K562 (cell line): ENCODE measurements around the gene MFNG. TPM values are rescaled to one million over a fixed set of nuclear protein-coding genes. Genes with fewer than 3 reads are reported as not detected.

Source experiments
- ATAC-seq: fragments of 200-7000 bp; cut with Tn5 transposase; 3 replicates; pipeline ENCODE4 v1.9.1; 2020; ENCODE audit warnings: moderate library complexity
- BruUV-seq: library from RNA; stranded (reverse); fragments of 400-500 nt; replicated peaks from 2 replicates; lab custom pipeline; 2021; lab: Mats Ljungman, UMichigan
- CTCF ChIA-PET: fragments of 300-600 bp; formaldehyde crosslinking; extraction: SDS; loops from one replicate; lab custom pipeline; 2021; ENCODE audit warnings: low intra/inter-chr PET ratio; lab: Yijun Ruan, JAX
- POLR2A ChIA-PET: fragments of 300-600, 350-650 bp; sonication (Branson Sonifier 250); formaldehyde crosslinking; extraction: SDS; loops from one replicate; lab custom pipeline; 2021; ENCODE audit warnings: antibody characterized with exemption, inconsistent platforms; lab: Yijun Ruan, JAX
- DNase-seq, 4 experiments: peaks; one replicate each; pipeline versions ENCODE4 v3.0.0 to v3.0.0-alpha.2; 2011 to 2018; ENCODE audit warnings: low spot score in 3 of 4, mixed read lengths in 3 of 4; ENCODE audit errors: extremely low read depth in 1 of 4
- FAIRE-seq: peaks from 2 replicates; lab custom pipeline; 2011; peaks lifted over from hg19 to GRCh38; lab: Jason Lieb, UNC
- H2AFZ ChIP-seq: 2 replicates; pipeline ENCODE4 v1.6.0; 2011; ENCODE audit warnings: low read depth, low read length, control low read depth, inconsistent platforms
- H3K27ac ChIP-seq: fragments of 200-600 bp; 3 replicates; pipeline ENCODE4 v1.8.0; 2011; ENCODE audit warnings: low read depth, mild to moderate bottlenecking, control low read depth, inconsistent platforms, low read length, moderate library complexity, mixed read lengths; ENCODE audit errors: extremely low read depth
- H3K27me3 ChIP-seq, 2 experiments: fragments of 300-600 bp in 1 of 2; 2 replicates in 1 of 2; 3 replicates in 1 of 2; pipeline versions ENCODE4 v1.6.0 to v1.8.0; 2011; ENCODE audit warnings: inconsistent platforms in 2 of 2, low read length in 2 of 2, mild to moderate bottlenecking in 1 of 2, mixed read lengths in 1 of 2, moderate library complexity in 1 of 2; ENCODE audit not compliant: control insufficient read depth in 2 of 2, insufficient read depth in 2 of 2
- H3K36me3 ChIP-seq: fragments of 300-600 bp; 3 replicates; pipeline ENCODE4 v1.8.0; 2011; ENCODE audit warnings: mild to moderate bottlenecking, low read length, inconsistent platforms; ENCODE audit not compliant: control insufficient read depth, insufficient read depth
- H3K4me1 ChIP-seq, 2 experiments: fragments of 200-600 bp in 1 of 2; replicated peaks in 1 of 2; 2 replicates in 1 of 2; 3 replicates in 1 of 2; pipeline versions ENCODE4 v1.5.1 to v1.8.0; 2011; ENCODE audit warnings: inconsistent platforms in 2 of 2, low read length in 2 of 2, mild to moderate bottlenecking in 1 of 2, mixed read lengths in 1 of 2, moderate library complexity in 1 of 2; ENCODE audit not compliant: control insufficient read depth in 2 of 2, insufficient read depth in 2 of 2
- H3K4me2 ChIP-seq: 2 replicates; pipeline ENCODE4 v1.6.1; 2011; ENCODE audit warnings: low read length, control low read depth, inconsistent platforms, mixed read lengths; ENCODE audit not compliant: insufficient read depth
- H3K4me3 ChIP-seq: fragments of 200-600 bp; sonication (generic), shearing (Covaris generic); 2 replicates; pipeline ENCODE4 v1.5.1; 2016; ENCODE audit warnings: control low read depth, inconsistent platforms
- H3K79me2 ChIP-seq: fragments of 200-600 bp; 3 replicates; pipeline ENCODE4 v1.8.0; 2011; ENCODE audit warnings: low read length, inconsistent platforms; ENCODE audit not compliant: control insufficient read depth, insufficient read depth
- H3K9ac ChIP-seq, 2 experiments: 2 replicates each; pipeline versions ENCODE4 v1.6.0 to v1.6.1; 2011; ENCODE audit warnings: low read depth in 2 of 2, low read length in 2 of 2, control low read depth in 1 of 2, inconsistent platforms in 1 of 2, mild to moderate bottlenecking in 1 of 2, mixed read lengths in 1 of 2; ENCODE audit not compliant: insufficient read depth in 1 of 2
- H3K9me1 ChIP-seq: one replicate; pipeline ENCODE4 v1.6.0; 2011; ENCODE audit warnings: inconsistent platforms, mild to moderate bottlenecking, low read length, moderate library complexity; ENCODE audit not compliant: control insufficient read depth, insufficient read depth
- H3K9me3 ChIP-seq: replicated peaks from 2 replicates; pipeline ENCODE4 v1.5.1; 2011; ENCODE audit warnings: low read depth, low read length, inconsistent platforms; ENCODE audit not compliant: control insufficient read depth, insufficient read depth
- H4K20me1 ChIP-seq: replicated peaks from 2 replicates; pipeline ENCODE4 v1.6.1; 2011; ENCODE audit warnings: low read length, inconsistent platforms, mixed read lengths; ENCODE audit not compliant: control insufficient read depth, insufficient read depth
- EHMT2 ChIP-seq: fragments of 450-650 bp; IDR thresholded peaks from 2 replicates; pipeline ENCODE4 v1.6.1; 2018; ENCODE audit warnings: antibody characterized with exemption
- FOXA1 ChIP-seq: fragments of 450-650 bp; IDR thresholded peaks from 2 replicates; pipeline ENCODE4 v1.6.1; 2016; ENCODE audit warnings: mild to moderate bottlenecking, borderline replicate concordance
- NBN ChIP-seq: fragments of 450-650 bp; IDR thresholded peaks from 2 replicates; pipeline ENCODE4 v1.6.1; 2016; ENCODE audit warnings: low read depth, mild to moderate bottlenecking
- SLC30A9 ChIP-seq: fragments of 250-450 bp; sonication (Bioruptor Pico); IDR thresholded peaks from 2 replicates; pipeline ENCODE4 v1.8.0; 2022; ENCODE audit warnings: mild to moderate bottlenecking, moderate library complexity
- TFAP4 ChIP-seq: sonication (generic); formaldehyde crosslinking; IDR thresholded peaks from 2 replicates; pipeline ENCODE4 v1.8.0; 2022; ENCODE audit warnings: missing genetic modification reagents, mild to moderate bottlenecking, moderate library complexity, borderline replicate concordance
- ZFP36 ChIP-seq: fragments of 150-350 bp; IDR thresholded peaks from 2 replicates; pipeline ENCODE4 v1.6.1; 2018; ENCODE audit warnings: low read length, low read depth; ENCODE audit not compliant: partially characterized antibody
- ZNF124 ChIP-seq: sonication (generic); formaldehyde crosslinking; IDR thresholded peaks from 2 replicates; pipeline ENCODE4 v1.8.1; 2022; ENCODE audit warnings: missing genetic modification reagents
- ZNF24 ChIP-seq: fragments of 450-650 bp; IDR thresholded peaks from 2 replicates; pipeline ENCODE4 v1.6.1; 2016
- WGBS: fragments of 100-300 bp; shearing (Covaris generic); methylation state at CpG from one replicate; pipeline ENCODE4 v1.1.6; 2016; ENCODE audit warnings: low coverage, mixed read lengths; ENCODE audit not compliant: insufficient coverage; ENCODE audit errors: missing lambda C conversion rate; 5-methylcytosine and 5-hydroxymethylcytosine counted together
- in situ Hi-C: fragments of 300-500 bp; cut with MboI; formaldehyde crosslinking; loops from 4 replicates; pipeline ENCODE4 v1.15.0; 2018; ENCODE audit warnings: inconsistent platforms, mixed read lengths
- intact Hi-C: fragments of 100-400 bp; cut with micrococcal nuclease; formaldehyde crosslinking; loops from 2 replicates; pipeline ENCODE4 v1.14.2; 2022
- polyA plus RNA-seq, 8 experiments: library from polyadenylated mRNA; depleted of rRNA in 4 of 8; stranded (reverse) in 5 of 8; unstranded in 3 of 8; fragments of >200 nt; fragmentation: Nextera tagmentation in 2 of 8; fragmentation: Illumina TruSeq in 1 of 8; extraction: Ambion mirVana in 2 of 8; extraction: Trizol in 1 of 8; gene quantifications; 2 replicates each; pipeline versions ENCODE4 v1.2.1 to v1.2.3, GENCODE V29; 2011 to 2014; ENCODE audit warnings: inconsistent platforms in 1 of 8, missing spikeins in 1 of 8
- total RNA-seq, 7 experiments: library from RNA; depleted of rRNA in 6 of 7; stranded (reverse); fragments of >200 nt in 6 of 7; fragmentation: Illumina TruSeq in 2 of 7; extraction: Trizol in 2 of 7; gene quantifications; 2 replicates each; pipeline versions ENCODE4 v1.2.1 to v1.2.3, GENCODE V29; 2011 to 2021; ENCODE audit warnings: low replicate concordance in 1 of 7

The MFNG gene
- total and polyA plus RNA-seq, 9 of the 15 experiments (the other 6 are each of a cell fraction or from before 2014, with no cell fraction given) = 0.13 to 0.73 (median 0.38) TPM; not detected in 4

- in situ Hi-C loops = no loop called here
- Histone ChIP-seq H3K27me3 (no peaks in the 10 kb centered on the region), H3K9me3 (no peaks in the 10 kb centered on the region), H3K4me3 (no peak overlapping the region), H3K9me1 (no peaks in the 10 kb centered on the region), H3K36me3 (peaks cover 5% of the 10 kb centered on the region; the same call in 1 of the 3 replicates), H3K4me1 (peaks cover 15 to 39% of the 10 kb centered on the region in 2 experiments), H3K4me2 (no peak overlapping the region), H4K20me1 (no peaks in the 10 kb centered on the region), H3K27ac (no peak overlapping the region), H3K79me2 (no peaks in the 10 kb centered on the region), H3K9ac (no peak overlapping the region), H2AFZ (no peak overlapping the region)
- no TSS peak for BruUV-seq
- CTCF ChIA-PET = no interaction called here
- POLR2A ChIA-PET = interaction anchor here (1.0 kb wide), 1 partner anchor 14 kb away, joined by 4 read pairs; no protein-coding TSS in a partner anchor
- intact Hi-C loops = no loop called here
- DNase-seq = no peak
- 20% methylated on average over 1 of the region's 3 CpGs for WGBS
- ATAC-seq = no peak
- TF ChIP-seq ZFP36 (peak; percentile 88), SLC30A9 (CRISPR knock-in tag) (no peak)
- FAIRE-seq = no peak
Measured at GRCh38 chr22:37503183-37503683, 17.0 kb upstream of the MFNG start.

GRCh38 chr22:37502342-37503182 is 16.4 kb upstream of the MFNG start:
- no TSS peak for BruUV-seq
- Histone ChIP-seq H3K9ac (no peak overlapping the region; a peak in 1 of 4 replicates), H3K27me3 (no peaks in the 10 kb centered on the region), H3K4me2 (no peak overlapping the region), H3K4me1 (peaks cover 15 to 39% of the 10 kb centered on the region in 2 experiments), H3K27ac (no peak overlapping the region), H4K20me1 (no peaks in the 10 kb centered on the region), H3K79me2 (no peaks in the 10 kb centered on the region), H3K9me3 (no peaks in the 10 kb centered on the region), H3K9me1 (no peaks in the 10 kb centered on the region), H3K4me3 (no peak overlapping the region), H3K36me3 (0 out of 3 replicates have a peak, but pooled peaks cover 5% of the 10 kb centered on the region), H2AFZ (no peak overlapping the region)
- no peak for FAIRE-seq
- ChIA-PET CTCF (no interaction called here), POLR2A (no interaction called here)
- no peak for DNase-seq
- intact Hi-C loops = no loop called here
- 52% methylated on average over 10 of the region's 16 CpGs for WGBS
- in situ Hi-C loops = no loop called here
- TF ChIP-seq NBN (no peak), TFAP4 (CRISPR knock-in tag) (no peak), EHMT2 (no peak), ZNF124 (CRISPR knock-in tag) (no peak), ZNF24 (no peak), FOXA1 (no peak)
- peak; percentile 43; the same call in 2 of the 3 replicates for ATAC-seq
